PFSK-1 (cell line): ENCODE data around the gene B3GNT2.

Experiments used
- FOXP2 ChIP-seq: optimal IDR thresholded peaks from 2 replicates; pipeline ENCODE3; 2011; ENCODE audit warnings: borderline replicate concordance, control low read depth, inconsistent platforms; ENCODE audit not compliant: insufficient read depth; ENCODE audit errors: extremely low read length, extremely low read depth
- POLR2AphosphoS5 ChIP-seq: IDR thresholded peaks from 2 replicates; pipeline ENCODE4 v1.6.1; 2012; ENCODE audit warnings: low read depth, mild to moderate bottlenecking, control low read depth, low read length, moderate library complexity
- REST ChIP-seq, 2 experiments: IDR thresholded peaks; 2 replicates each; pipeline versions ENCODE4 v1.6.1 to v1.8.0; 2011 to 2012; ENCODE audit warnings: low read depth in 2 of 2, low read length in 2 of 2, control low read depth in 1 of 2, inconsistent platforms in 1 of 2, mild to moderate bottlenecking in 1 of 2, moderate library complexity in 1 of 2; ENCODE audit not compliant: insufficient read depth in 1 of 2
- SIN3A ChIP-seq: IDR thresholded peaks from 2 replicates; pipeline ENCODE4 v1.6.1; 2012; ENCODE audit warnings: mild to moderate bottlenecking, low read length, moderate library complexity, borderline replicate concordance; ENCODE audit not compliant: insufficient read depth
- TAF1 ChIP-seq: IDR thresholded peaks from 2 replicates; pipeline ENCODE4 v1.6.1; 2012; ENCODE audit warnings: low read length, control low read depth, borderline replicate concordance; ENCODE audit not compliant: insufficient read depth

Gene B3GNT2

GRCh38 chr2:62163106-62163831 is 32.6 kb upstream of the B3GNT2 start:
- TF ChIP-seq TAF1 (no peak), REST (IDR thresholded peaks at IDR 0.05; ENCODE audit: insufficient read depth in 1 of 2, low read depth in 2 of 2, low read length in 2 of 2) (no peak), SIN3A (no peak), POLR2AphosphoS5 (no peak), FOXP2 (no peak)

- TF ChIP-seq FOXP2 (no peak), SIN3A (no peak), REST (IDR thresholded peaks at IDR 0.05; ENCODE audit: insufficient read depth in 1 of 2, low read depth in 2 of 2, low read length in 2 of 2) (no peak), POLR2AphosphoS5 (no peak), TAF1 (no peak)
These were observed 32.1 kb upstream of the B3GNT2 start for GRCh38 chr2:62163834-62164233.

- no peak for TF ChIP-seq SIN3A
- no peak for TF ChIP-seq TAF1
- no peak for TF ChIP-seq REST (IDR thresholded peaks at IDR 0.05; ENCODE audit: insufficient read depth in 1 of 2, low read depth in 2 of 2, low read length in 2 of 2)
- no peak for TF ChIP-seq POLR2AphosphoS5
- TF ChIP-seq FOXP2, result no peak
These were observed 20.2 kb upstream of the B3GNT2 start for GRCh38 chr2:62175728-62176127.

- no peak for TF ChIP-seq FOXP2
- no peak for TF ChIP-seq POLR2AphosphoS5
- no peak for TF ChIP-seq TAF1
- TF ChIP-seq REST (IDR thresholded peaks at IDR 0.05; ENCODE audit: insufficient read depth in 1 of 2, low read depth in 2 of 2, low read length in 2 of 2), result no peak
- TF ChIP-seq SIN3A, result no peak
These were observed 19.1 kb upstream of the B3GNT2 start for GRCh38 chr2:62176801-62177200.
